Stimulated activated CD4-positive, alpha-beta T cell treated with anti-CD3 and anti-CD28 coated beads, Interleukin-2, amount 100 ng/mL, for 48 hours (primary cell): ENCODE results near the gene SYNPO2L.
"Not testable (repeated sequence)": the region's sequence is repeated elsewhere in the genome, so short reads cannot be mapped to it uniquely, and the experiment has no call there.

Experiments
- DNase-seq, 2 donors: peaks; one replicate each; pipeline ENCODE4 v3.0.0-alpha.2; 2020

Gene SYNPO2L, protein sequence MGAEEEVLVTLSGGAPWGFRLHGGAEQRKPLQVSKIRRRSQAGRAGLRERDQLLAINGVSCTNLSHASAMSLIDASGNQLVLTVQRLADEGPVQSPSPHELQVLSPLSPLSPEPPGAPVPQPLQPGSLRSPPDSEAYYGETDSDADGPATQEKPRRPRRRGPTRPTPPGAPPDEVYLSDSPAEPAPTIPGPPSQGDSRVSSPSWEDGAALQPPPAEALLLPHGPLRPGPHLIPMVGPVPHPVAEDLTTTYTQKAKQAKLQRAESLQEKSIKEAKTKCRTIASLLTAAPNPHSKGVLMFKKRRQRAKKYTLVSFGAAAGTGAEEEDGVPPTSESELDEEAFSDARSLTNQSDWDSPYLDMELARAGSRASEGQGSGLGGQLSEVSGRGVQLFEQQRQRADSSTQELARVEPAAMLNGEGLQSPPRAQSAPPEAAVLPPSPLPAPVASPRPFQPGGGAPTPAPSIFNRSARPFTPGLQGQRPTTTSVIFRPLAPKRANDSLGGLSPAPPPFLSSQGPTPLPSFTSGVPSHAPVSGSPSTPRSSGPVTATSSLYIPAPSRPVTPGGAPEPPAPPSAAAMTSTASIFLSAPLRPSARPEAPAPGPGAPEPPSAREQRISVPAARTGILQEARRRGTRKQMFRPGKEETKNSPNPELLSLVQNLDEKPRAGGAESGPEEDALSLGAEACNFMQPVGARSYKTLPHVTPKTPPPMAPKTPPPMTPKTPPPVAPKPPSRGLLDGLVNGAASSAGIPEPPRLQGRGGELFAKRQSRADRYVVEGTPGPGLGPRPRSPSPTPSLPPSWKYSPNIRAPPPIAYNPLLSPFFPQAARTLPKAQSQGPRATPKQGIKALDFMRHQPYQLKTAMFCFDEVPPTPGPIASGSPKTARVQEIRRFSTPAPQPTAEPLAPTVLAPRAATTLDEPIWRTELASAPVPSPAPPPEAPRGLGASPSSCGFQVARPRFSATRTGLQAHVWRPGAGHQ

DNA sequence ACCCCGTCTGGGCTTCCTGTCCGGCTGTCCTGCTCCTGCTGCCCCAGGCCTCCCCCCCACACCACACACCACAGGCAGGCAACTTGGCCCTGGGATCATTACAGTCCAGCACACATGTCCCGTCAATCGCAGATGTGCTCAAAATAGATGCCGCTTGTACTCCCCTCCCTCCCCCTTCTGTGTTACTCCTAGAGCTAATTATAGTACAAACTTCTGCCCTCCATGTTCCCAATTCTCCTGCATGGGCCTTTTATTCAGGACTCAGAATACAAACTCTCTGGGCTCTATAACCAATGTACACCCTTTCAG lies at the start of gene SYNPO2L:
TSS of gene SYNPO2L (minus strand) at position 40 of the 309 bp plus-strand sequence. CDS start 107 bp downstream, outside the sequence.
- DNase-seq, result no peak

DNA sequence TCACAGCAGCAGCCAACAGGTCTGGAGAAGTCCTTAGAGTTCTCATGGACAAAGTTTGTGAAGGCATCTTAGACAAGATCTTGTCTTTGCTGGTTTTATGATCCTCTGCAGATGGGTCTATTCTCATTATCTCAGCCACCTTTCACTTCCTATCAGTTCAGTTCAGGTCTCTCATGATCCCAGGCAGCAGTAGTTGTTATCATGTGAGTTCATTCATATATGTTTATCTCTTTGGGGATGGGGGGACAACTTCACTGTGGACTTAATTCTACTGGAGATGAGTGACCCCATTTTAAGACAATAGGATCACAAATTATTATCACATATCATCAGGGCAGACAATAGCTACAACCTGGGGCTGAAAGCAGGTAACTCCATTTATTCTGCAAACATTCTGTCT lies 48.1 kb upstream of the SYNPO2L start:
- not testable (repeated sequence) for DNase-seq

DNA sequence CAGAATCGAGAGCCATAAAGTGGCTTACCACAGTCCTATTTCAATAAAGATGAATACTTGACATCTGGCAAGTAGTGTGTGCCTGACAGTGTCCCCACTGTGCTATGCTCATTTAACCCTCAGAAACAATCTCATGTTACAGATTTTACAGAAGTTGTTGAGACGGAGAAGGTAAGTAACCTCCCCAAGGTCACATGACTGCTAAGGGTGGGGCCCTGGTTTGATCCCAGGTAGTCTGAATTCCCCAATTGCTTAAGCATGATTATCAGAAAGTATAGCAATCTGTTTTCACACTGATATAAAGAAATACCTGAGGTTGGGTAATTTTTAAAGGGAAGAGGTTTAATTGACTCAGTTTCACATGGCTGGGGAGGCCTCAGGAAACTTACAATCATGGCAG lies 43.0 kb upstream of the SYNPO2L start:
- not testable (repeated sequence) for DNase-seq

DNA sequence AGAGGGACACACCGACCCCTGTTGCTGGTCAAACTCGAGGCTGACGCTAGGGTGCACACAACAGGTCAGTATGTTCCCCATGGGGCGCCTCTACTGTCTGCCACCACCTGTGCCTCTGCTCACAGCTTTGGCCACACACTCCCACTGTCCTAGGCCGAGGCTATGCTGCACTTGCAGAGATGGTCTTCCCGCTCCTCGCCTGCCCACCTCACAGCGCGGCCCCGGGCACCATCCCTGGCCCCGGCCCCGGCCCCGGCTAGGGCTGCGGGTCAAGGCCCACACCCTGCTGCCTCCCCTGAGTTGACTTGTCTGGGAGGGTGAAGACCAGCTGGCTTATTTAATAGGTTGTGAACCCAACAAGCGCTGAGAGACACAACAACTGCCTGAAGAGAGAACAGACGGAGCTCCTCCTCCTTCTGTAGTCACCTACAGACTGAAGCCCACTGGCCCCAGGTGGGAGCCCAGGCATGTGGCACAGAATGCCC lies 41.9 kb upstream of the SYNPO2L start, which contains the start of gene AGAP5:
TSS of gene AGAP5 (minus strand) at position 435 of the 485 bp plus-strand sequence. CDS start at position 81, 354 bp downstream.
- not testable (repeated sequence) for DNase-seq

DNA sequence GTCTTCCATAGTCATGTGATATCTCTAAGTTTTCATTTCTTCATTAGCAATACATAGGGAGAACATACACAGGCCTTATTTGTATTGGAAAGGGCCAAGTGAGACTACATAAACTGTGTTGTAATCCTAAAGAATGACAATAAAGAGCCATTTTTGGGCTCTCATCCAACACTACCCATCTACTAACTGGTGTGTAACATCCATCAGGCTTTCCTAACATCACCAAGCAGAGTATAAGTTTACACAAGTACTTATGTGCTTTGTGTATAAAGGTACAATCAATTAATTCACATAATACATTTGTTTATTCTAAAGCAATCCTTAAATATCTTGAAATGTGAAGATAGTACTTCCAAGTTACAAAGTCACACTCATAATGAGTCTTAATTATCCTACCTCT lies 39.5 kb upstream of the SYNPO2L start:
- DNase-seq, result not testable (repeated sequence)

DNA sequence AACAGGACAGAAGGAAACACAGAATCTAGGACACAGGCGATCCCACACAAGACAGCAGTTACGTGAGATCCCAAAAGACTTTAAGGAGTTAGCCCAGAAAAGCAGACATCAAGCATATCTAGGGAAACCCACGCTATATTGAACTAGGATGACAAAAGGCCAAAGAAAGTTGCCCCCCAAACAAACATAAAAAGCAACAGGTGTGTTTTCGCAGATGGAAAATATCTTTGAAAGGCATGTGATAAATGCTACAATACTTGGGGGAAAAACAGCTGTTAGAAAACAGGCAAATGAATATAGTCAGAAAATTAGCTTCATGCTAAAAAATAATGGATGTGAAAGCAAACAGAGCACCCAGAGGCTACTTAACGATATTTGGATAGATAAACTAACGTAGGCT lies 34.9 kb upstream of the SYNPO2L start:
- DNase-seq, result not testable (repeated sequence)

DNA sequence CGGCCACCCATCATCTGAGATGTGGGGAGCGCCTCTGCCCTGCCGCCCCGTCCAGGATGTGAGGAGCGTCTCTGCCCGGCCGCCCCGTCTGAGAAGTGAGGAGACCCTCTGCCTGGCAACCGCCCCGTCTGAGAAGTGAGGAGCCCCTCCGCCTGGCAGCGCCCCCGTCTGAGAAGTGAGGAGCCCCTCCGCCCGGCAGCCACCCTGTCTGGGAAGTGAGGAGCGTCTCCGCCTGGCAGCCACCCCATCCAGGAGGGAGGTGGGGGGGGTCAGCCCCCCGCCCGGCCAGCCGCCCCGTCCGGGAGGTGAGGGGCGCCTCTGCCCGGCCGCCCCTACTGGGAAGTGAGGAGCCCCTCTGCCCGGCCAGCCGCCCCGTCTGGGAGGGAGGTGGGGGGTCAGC lies 33.8 kb upstream of the SYNPO2L start:
- DNase-seq, result not testable (repeated sequence)

DNA sequence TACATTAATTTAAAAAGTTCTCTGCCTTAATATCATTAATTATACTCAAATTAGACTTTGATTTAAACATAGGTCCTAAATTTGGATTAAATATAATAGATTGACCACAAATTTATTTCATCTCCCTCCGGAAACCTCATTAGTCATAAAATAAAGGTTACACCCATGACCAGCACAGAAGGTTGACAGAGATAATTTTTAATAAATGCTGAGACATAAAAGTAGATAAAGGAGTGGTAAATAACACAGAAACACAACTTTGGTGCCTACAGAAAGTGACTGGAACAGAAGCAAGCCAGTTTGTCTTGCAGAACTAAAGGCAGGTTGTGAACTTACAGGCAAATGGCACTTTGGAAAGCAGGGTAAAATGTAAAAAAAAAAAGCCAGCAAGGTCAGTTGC lies 31.8 kb upstream of the SYNPO2L start:
- DNase-seq, result not testable (repeated sequence)

DNA sequence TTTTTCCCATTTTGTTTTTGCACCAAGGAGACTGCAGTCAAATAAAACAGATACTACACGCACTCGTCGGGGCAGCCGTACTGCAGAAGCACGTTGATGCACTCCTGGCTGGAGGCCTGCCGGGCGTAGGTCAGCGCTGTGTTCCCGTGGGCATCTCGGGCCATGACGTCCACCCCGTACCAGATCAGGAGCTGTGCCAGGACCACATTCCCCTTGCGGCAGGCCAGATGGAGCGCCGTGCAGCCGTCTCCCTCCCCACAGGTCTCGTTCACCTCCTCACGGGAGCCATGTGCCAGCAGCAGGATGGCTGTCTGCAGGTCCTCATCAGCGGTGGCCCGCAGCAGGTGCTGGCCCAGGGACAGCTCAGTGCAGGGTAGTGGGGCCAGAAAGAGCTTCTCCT lies 18.7 kb upstream of the SYNPO2L start:
- DNase-seq, result not testable (repeated sequence)

DNA sequence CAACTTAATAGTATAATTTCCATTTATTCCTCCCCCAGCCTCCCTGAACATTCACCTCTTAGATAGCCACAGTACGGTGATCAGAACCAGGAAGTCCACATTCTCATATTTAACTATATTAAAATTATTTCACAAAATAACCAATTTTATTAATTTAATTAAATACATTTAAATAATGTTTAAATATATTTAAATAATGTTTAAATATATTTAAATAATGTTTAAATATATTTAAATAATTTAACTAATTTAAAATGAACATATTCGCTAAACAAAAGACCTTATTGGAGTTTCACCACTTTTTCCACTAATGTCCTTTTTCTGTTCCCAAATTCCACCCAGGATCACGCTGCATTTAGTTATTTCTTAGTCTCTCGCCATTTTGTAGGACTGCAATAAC lies 12.5 kb upstream of the SYNPO2L start:
- not testable (repeated sequence) for DNase-seq

DNA sequence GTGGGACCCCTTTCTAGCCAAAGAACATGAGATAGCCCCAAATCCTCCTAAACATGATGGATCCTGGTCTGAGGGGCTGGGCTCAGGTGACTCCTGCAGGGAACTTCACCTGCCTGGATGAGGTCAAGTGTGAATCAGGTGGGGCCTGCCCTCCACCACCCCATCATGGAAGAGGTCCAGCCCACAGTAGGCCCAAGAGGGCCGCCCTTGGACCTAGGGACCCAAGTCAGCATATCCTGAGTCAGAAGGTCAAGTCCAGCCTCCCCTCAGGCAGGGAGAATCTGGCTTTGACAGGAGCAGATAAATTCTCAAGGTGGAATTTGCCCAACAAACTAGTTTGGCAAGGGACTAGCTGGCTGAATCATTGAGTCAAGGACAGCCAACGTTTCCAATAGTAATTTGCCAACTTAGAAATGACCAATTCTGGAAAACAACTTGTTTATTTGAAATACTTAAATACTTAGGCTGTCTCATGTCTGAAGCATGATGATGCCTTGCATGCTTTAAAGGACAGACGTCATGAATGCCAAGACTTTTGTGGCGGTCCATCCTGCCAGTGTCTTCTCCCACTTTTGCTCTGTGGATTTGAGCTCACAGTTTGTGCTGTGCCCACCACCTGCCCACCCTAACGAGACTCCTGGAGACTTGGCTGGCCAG lies 10.5 kb upstream of the SYNPO2L start:
- not testable (repeated sequence) for DNase-seq

DNA sequence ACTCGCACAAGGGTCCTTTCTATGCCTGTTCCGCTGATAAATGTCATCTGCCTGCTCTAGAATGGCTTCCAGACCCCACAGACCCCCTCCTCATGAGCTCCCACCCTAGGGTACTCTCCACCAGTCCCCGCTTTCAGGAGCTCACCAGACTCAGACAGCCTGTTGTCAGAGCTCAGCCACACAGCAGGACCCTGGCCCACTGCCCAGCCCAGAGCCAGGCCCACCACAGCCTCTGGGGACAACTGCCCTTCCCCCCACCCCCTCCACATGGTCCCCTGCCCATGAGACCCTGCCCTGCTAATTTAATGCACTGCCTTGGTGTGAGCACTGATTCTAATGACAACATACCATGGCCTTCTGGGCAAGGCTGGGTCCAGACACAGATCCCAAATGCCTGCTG lies 9.8 kb upstream of the SYNPO2L start:
- DNase-seq, result not testable (repeated sequence)

DNA sequence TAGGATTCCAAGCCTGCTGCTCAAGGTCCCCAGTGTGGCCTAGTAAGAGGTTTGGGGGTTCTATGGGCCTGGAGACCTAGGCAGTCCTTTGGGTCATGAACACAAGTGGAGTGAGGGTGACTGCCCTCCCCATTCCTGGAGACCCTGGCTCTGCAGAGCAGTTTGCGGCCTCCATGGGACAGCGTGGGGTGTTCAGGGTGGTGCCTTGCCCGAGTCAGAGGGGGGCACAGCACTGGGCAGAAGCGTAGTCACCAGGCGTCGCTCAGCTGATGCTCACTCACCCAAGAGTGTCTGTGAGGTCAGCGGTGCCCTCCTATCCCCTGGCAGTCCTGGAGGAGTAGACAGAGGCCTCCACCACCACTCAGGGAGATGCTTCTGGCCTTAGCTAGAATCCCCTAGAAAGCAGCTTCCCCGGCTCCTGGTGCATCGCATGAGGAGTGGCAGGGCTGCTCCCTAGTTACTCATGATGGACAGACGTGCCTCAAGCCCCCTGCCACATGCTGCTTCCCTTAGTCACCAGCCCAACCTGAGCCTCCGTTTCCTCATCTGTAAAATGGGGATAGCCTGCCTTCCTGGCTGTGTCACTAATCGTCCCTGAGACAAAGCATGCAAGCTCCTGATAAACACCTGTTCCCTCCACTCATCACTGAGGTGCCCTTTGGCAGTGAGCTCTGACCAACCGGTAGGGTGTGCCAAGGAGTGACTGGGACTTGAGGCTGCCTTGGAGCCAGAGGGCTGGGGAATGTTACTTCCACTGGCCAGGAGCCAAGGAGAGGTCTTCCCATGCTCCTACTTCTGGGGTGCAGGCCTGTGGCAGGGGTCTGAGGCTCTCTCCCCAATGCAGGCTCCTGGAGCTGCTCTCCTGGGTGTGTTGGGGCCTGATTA lies 8.6 kb upstream of the SYNPO2L start:
- DNase-seq, result not testable (repeated sequence)

DNA sequence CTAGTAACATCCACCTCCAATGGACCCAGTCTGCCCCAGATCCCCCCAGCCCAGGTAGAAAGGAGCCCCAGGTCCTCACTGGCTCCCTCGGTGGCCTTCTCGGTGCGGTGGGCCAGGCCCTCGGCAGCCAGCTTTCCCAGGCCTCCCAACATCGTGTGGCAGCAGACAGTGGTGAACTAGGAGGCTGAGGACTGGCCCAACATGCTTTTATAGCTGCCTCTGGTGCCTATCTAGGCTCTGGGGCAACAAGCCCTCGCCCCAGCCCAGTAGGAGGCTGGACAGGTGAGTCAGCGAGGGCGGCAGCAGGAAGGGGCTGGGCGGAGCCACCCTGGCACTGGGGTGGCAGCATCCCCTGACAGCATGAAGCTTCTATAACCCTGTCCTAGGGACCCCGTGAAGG lies 7.8 kb upstream of the SYNPO2L start:
- DNase-seq, result not testable (repeated sequence)

DNA sequence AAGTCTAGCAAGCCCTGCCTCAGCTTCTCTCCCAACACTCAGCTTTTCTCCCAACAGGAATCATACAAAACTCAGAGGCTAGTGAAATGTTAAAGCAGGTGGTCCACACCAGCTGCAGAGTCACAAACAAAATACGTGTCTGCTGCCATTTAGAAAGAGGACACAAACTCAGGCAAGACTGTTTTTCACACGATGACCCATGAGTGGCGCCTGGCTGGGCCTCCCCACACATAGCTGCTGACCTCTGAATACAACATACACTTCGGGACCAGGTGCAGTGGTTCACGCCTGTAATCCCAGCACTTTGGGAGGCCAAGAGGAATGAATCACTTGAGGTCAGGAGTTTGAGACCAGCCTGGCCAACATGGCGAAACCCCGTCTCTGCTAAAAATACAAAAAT lies 6.9 kb upstream of the SYNPO2L start:
- not testable (repeated sequence) for DNase-seq

DNA sequence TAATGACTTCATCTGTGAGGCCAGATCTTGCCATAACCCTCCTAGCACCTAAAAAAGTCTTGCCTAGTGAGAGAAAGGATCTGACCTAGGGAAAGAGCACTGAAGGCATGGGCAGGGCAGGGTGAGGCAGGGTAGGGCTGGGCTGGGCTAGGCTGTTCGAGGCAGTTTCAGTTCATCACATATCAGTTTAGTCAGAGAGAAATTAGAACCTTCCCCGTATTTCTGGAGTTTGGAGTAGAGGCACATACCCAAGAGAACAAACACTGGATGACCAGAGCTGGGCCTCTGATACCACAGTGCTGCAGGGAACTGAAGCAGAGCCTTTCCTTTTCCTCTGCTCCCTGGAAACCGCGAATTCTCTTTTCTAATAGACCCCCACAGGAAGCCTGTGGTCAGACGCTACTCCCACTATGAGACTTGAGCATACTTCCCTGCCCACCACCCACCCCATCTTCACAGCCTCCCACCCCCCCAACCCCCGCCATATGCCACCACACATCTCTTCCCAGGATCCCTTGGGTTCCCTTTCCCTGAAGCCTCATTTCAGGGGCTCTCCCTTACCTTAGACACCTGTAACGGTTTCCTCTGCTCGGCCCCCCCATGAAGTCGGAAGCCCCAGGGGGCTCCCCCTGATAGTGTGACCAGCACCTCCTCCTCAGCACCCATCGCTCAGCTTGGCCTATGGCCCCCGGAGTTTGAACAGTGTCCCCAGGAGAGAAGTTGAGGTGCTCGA lies 406 bp downstream of the SYNPO2L start:
- no peak for DNase-seq

DNA sequence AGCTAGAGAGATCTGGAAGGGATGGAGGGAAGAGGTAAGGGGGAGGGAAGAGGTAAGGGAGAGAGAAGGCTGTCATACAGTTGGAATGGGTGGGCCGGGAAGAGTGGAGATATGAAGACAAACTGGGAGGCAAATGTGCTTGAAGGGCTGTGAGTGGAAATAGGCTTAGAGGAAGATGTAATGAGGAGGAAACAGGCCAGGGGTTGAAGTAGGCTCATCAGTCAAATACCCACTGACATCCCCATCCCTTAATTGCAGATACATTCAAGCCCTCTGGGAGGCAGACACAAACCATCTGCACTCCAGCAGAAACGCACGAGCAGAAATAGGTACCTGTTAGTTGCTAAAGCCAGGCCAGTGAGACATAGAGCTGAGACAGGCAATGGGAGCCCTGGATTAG lies 2.1 kb downstream of the SYNPO2L start:
- no peak for DNase-seq

DNA sequence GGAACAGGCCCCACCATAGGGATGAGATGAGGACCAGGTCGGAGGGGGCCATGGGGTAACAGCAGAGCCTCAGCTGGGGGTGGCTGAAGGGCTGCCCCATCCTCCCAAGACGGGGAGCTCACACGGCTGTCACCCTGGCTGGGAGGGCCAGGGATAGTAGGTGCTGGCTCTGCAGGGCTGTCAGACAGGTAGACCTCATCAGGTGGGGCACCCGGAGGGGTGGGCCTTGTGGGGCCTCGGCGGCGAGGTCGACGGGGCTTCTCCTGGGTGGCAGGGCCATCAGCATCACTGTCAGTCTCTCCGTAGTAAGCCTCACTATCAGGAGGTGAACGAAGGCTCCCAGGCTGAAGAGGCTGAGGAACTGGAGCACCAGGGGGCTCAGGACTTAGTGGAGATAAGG lies 2.6 kb downstream of the SYNPO2L start:
- no peak for DNase-seq

DNA sequence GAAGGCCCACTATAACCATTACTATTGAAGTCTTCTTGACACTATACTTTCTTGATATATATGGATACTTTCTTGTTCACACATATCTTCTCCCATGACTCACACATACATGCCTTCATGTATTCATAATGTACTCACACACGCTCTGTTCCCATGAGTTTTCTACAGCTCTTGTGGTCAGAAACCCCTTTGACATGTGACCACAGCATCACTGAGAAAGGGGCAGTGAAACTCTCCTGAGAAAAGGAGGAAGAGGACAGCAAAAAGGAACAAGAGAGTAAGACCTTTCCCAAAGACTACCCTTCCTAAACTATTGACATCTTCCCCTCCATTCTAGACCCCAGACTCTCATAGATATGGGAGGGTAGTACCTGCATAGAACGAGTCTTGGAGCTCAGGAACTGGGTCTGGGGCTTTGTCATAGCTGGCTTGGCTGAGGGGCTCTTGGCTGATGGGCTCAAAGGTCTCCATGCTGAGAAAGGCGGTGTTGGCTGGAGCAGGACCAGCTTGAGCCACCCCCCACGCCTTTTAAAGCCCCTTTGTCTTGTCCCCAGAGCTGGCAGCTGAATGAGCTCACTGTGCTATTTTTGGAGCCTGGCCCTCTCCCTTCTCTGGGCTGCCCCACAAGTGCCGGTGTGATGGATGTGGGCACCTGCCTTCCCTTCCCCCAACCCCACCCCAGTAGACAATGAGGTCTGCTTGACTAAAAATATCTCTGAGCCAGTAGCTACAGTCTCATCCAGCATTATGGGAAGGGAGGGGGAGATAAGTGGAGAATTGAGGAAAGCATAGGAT lies 5.1 kb downstream of the SYNPO2L start:
- DNase-seq, result no peak

DNA sequence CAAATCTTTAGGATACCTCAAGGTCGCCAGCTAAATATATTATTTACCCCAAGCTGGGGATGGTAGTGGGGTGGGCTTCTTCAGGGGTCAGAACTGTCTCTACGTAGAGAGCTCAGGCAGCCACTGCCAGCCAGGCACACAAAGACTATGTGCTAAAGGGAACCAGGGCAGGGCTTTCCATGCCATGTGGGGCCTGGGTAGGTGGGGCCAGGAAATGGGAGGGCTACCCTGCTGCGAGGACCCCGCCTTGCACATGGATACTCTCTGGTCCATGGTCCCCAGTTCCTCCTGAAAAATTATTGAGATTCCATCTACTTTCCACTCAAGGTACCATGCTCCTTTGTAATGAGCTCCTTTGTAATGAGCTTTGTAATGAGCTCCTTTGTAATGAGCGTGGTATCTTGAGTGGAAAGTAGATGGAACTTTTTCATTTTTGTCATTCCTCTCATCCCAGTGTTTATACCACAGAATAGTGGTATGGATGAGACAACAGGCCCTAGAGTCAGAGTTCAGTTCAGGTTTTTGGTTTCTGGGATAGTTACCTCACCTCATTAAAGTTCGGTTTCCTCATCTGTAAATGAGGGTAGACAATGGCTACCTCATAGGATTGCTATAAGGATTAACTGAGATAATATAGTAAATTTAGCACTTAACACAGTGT lies 5.8 kb downstream of the SYNPO2L start:
- no peak for DNase-seq
